ENCODE data around the gene ZNF609.

GRCh38 chr15:64633332-64633731, 173.0 kb downstream of the ZNF609 start:
- TF ChIP-seq ZNF274 (IDR thresholded peaks at IDR 0.05; ENCODE audit: low read depth, low read length) (no peak), YY1 (IDR thresholded peaks at IDR 0.05; ENCODE audit: insufficient read depth, insufficient read length) (no peak)
